ENCODE measurements around the gene EML2.

The EML2 gene

DNA sequence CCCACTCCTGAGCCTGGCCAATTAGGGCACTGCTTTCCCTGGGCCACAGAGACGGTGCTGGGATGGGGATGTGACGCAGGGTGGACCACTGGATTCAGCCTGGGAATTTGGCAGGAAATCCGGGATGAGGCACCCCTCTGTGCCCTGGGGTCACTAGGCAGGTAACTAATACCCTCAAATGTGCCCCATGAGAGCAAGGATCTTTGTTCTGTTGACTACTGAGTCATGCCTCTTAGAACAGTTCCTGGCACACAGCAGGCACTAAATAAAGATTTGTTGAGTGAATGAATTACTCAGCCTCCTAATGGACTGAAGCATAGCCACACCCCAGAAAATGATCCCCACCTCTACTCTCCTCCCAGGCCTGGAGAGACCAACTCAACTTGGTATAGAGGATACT lies 70.5 kb downstream of the EML2 start:
- H3K4me2 ChIP-seq (ENCODE audit: low read depth, low read length) = no peak overlapping the region
- no peaks in the 10 kb centered on the region for H3F3A ChIP-seq (ENCODE audit: insufficient read depth, low read length)
- no peaks in the 10 kb centered on the region for H3K9me3 ChIP-seq (replicated peaks; ENCODE audit: insufficient read depth, low read length)
- no peak overlapping the region for H3K4me3 ChIP-seq (ENCODE audit: low read length)
- no peak overlapping the region for H3K27ac ChIP-seq (ENCODE audit: low read length)
- no peak for DNase-seq
- no peak overlapping the region for H2AFZ ChIP-seq (ENCODE audit: low read length)
- H4K20me1 ChIP-seq (ENCODE audit: insufficient read depth, low read length) = no peaks in the 10 kb centered on the region
- no peak for TF ChIP-seq EZH2phosphoT487 (IDR thresholded peaks at IDR 0.05; ENCODE audit: low read length)
- H3K4me1 ChIP-seq (ENCODE audit: low read length) = no peaks in the 10 kb centered on the region
- H3K36me3 ChIP-seq (replicated peaks; ENCODE audit: insufficient read depth, low read length) = no peaks in the 10 kb centered on the region
- no peak overlapping the region for H3K9ac ChIP-seq (ENCODE audit: low read length)
- H3K27me3 ChIP-seq (replicated peaks; ENCODE audit: insufficient read depth, low read length) = no peaks in the 10 kb centered on the region
- H3K9me2 ChIP-seq (replicated peaks; ENCODE audit: insufficient read depth, low read length) = no peaks in the 10 kb centered on the region
- peaks cover 52% of the 10 kb centered on the region for H3K79me2 ChIP-seq (ENCODE audit: low read length)

- Histone ChIP-seq H3K79me2 (ENCODE audit: low read length) (peaks cover 41% of the 10 kb centered on the region), H3F3A (ENCODE audit: insufficient read depth, low read length) (peaks cover 5% of the 10 kb centered on the region), H3K9me2 (replicated peaks; ENCODE audit: insufficient read depth, low read length) (no peaks in the 10 kb centered on the region), H3K9ac (ENCODE audit: low read length) (no peak overlapping the region), H3K4me3 (ENCODE audit: low read length) (no peak overlapping the region), H2AFZ (ENCODE audit: low read length) (no peak overlapping the region), H3K4me1 (ENCODE audit: low read length) (peaks cover 6% of the 10 kb centered on the region), H3K9me3 (replicated peaks; ENCODE audit: insufficient read depth, low read length) (no peaks in the 10 kb centered on the region), H3K27ac (ENCODE audit: low read length) (no peak overlapping the region), H3K4me2 (ENCODE audit: low read depth, low read length) (no peak overlapping the region), H4K20me1 (ENCODE audit: insufficient read depth, low read length) (no peaks in the 10 kb centered on the region), H3K27me3 (replicated peaks; ENCODE audit: insufficient read depth, low read length) (no peaks in the 10 kb centered on the region), H3K36me3 (replicated peaks; ENCODE audit: insufficient read depth, low read length) (no peaks in the 10 kb centered on the region)
- no peak for TF ChIP-seq EZH2phosphoT487 (IDR thresholded peaks at IDR 0.05; ENCODE audit: low read length)
- TF ChIP-seq EZH2 (optimal IDR thresholded peaks at IDR 0.05; ENCODE audit: low read depth, low read length) = no peak
- TF ChIP-seq CTCF (IDR thresholded peaks at IDR 0.05; ENCODE audit: low read length) = no peak
- no peak for DNase-seq
These were observed 71.6 kb downstream of the EML2 start for GRCh38 chr19:45567609-45568008.

- peaks cover 6% of the 10 kb centered on the region for H3K4me1 ChIP-seq (ENCODE audit: low read length)
- H3K4me3 ChIP-seq (ENCODE audit: low read length) = no peak overlapping the region
- H2AFZ ChIP-seq (ENCODE audit: low read length) = no peak overlapping the region
- H3K36me3 ChIP-seq (replicated peaks; ENCODE audit: insufficient read depth, low read length) = no peaks in the 10 kb centered on the region
- H3K27ac ChIP-seq (ENCODE audit: low read length) = no peak overlapping the region
- peaks cover 13% of the 10 kb centered on the region for H3F3A ChIP-seq (ENCODE audit: insufficient read depth, low read length)
- H3K27me3 ChIP-seq (replicated peaks; ENCODE audit: insufficient read depth, low read length) = no peaks in the 10 kb centered on the region
- no peaks in the 10 kb centered on the region for H3K9me3 ChIP-seq (replicated peaks; ENCODE audit: insufficient read depth, low read length)
- no peaks in the 10 kb centered on the region for H3K9me2 ChIP-seq (replicated peaks; ENCODE audit: insufficient read depth, low read length)
- DNase-seq = no peak
- H3K9ac ChIP-seq (ENCODE audit: low read length) = no peak overlapping the region
- H3K4me2 ChIP-seq (ENCODE audit: low read depth, low read length) = no peak overlapping the region
- no peaks in the 10 kb centered on the region for H4K20me1 ChIP-seq (ENCODE audit: insufficient read depth, low read length)
- TF ChIP-seq CTCF (IDR thresholded peaks at IDR 0.05; ENCODE audit: low read length) (no peak), EZH2 (optimal IDR thresholded peaks at IDR 0.05; ENCODE audit: low read depth, low read length) (no peak), EZH2phosphoT487 (IDR thresholded peaks at IDR 0.05; ENCODE audit: low read length) (no peak)
- H3K79me2 ChIP-seq (ENCODE audit: low read length) = peaks cover 39% of the 10 kb centered on the region
These were observed 74.9 kb downstream of the EML2 start for GRCh38 chr19:45564131-45564780.

DNA sequence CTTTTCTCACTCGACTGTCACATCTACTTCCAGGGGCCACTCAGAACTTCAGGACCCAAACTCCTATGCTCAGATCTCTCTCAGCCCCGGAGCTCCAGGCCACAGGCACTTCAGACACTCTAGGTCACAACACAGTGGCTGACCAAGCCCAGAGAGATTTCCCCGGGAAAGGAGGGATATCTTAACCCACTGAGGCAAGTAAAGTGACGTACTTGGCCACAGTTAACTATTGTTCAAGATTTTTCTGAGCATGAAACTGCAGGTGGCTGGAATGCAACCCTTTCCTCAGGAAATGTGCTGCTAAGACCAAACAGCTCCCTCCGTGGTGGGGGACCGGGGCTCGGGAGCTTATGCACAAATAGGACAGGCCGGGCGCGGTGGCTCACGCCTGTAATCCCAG lies 78.5 kb downstream of the EML2 start:
- H3K27ac ChIP-seq (ENCODE audit: low read length) = no peak overlapping the region
- no peak overlapping the region for H3K4me3 ChIP-seq (ENCODE audit: low read length)
- TF ChIP-seq CTCF (IDR thresholded peaks at IDR 0.05; ENCODE audit: low read length) = no peak
- no peak for TF ChIP-seq EZH2phosphoT487 (IDR thresholded peaks at IDR 0.05; ENCODE audit: low read length)
- no peak for TF ChIP-seq EZH2 (optimal IDR thresholded peaks at IDR 0.05; ENCODE audit: low read depth, low read length)
- no peaks in the 10 kb centered on the region for H3K27me3 ChIP-seq (replicated peaks; ENCODE audit: insufficient read depth, low read length)
- no peak overlapping the region for H3K9ac ChIP-seq (ENCODE audit: low read length)
- H4K20me1 ChIP-seq (ENCODE audit: insufficient read depth, low read length) = no peaks in the 10 kb centered on the region
- H3K36me3 ChIP-seq (replicated peaks; ENCODE audit: insufficient read depth, low read length) = no peaks in the 10 kb centered on the region
- peaks cover 24% of the 10 kb centered on the region for H3K79me2 ChIP-seq (ENCODE audit: low read length)
- no peak overlapping the region for H3K4me2 ChIP-seq (ENCODE audit: low read depth, low read length)
- DNase-seq = no peak
- no peaks in the 10 kb centered on the region for H3K9me3 ChIP-seq (replicated peaks; ENCODE audit: insufficient read depth, low read length)
- peaks cover 13% of the 10 kb centered on the region for H3F3A ChIP-seq (ENCODE audit: insufficient read depth, low read length)
- no peaks in the 10 kb centered on the region for H3K9me2 ChIP-seq (replicated peaks; ENCODE audit: insufficient read depth, low read length)
- no peak overlapping the region for H2AFZ ChIP-seq (ENCODE audit: low read length)
- H3K4me1 ChIP-seq (ENCODE audit: low read length) = peaks cover 6% of the 10 kb centered on the region
